Stimulated activated CD4-positive, alpha-beta T cell treated with anti-CD3 and anti-CD28 coated beads, Interleukin-1b, Interleukin-23, amount 100 ng/mL, for 24 hours (primary cell): ENCODE data around the gene CCDC136.

Experiments
- DNase-seq, 4 experiments: peaks; one replicate each; pipeline ENCODE4 v3.0.0-alpha.2; 2020; ENCODE audit warnings: low read depth in 4 of 4, low spot score in 1 of 4

The CCDC136 gene

DNA sequence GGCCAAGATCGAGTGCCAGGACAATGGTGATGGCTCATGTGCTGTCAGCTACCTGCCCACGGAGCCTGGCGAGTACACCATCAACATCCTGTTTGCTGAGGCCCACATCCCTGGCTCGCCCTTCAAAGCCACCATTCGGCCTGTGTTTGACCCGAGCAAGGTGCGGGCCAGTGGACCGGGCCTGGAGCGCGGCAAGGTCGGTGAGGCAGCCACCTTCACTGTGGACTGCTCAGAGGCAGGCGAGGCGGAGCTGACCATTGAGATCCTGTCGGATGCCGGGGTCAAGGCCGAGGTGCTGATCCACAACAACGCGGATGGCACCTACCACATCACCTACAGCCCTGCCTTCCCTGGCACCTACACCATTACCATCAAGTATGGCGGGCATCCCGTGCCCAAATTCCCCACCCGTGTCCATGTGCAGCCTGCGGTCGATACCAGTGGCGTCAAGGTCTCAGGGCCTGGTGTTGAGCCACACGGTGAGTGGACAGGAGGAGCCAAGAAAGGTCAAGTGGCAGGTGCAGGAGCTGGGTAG, 53.1 kb downstream of the CCDC136 start:
- DNase-seq = no peak

- DNase-seq = no peak
Observed at GRCh38 chr7:128845475-128845874, 53.7 kb downstream of the CCDC136 start.

DNA sequence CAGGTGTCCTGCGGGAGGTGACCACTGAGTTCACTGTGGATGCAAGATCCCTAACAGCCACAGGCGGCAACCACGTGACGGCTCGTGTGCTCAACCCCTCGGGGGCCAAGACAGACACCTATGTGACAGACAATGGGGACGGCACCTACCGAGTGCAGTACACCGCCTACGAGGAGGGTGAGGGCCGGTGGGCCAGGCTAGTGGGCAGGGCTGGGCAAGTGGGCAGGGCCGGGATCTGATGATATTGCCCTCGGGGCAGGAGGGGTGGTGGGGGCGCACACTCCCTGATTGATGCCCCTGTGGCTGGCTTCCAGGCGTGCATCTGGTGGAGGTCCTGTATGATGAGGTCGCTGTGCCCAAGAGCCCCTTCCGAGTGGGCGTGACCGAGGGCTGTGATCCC, 54.2 kb downstream of the CCDC136 start:
- no peak for DNase-seq

GRCh38 chr7:128846781-128847444, 55.1 kb downstream of the CCDC136 start:
- DNase-seq = no peak

GRCh38 chr7:128847721-128848211, 56.0 kb downstream of the CCDC136 start:
- DNase-seq = no peak

GRCh38 chr7:128848289-128849155, 56.8 kb downstream of the CCDC136 start:
- no peak for DNase-seq

GRCh38 chr7:128849156-128849515, 57.4 kb downstream of the CCDC136 start:
- DNase-seq = no peak

GRCh38 chr7:128849804-128850490, 58.2 kb downstream of the CCDC136 start:
- DNase-seq = no peak

- DNase-seq = no peak
Observed at GRCh38 chr7:128852537-128853254, 60.9 kb downstream of the CCDC136 start.

- no peak for DNase-seq
Observed at GRCh38 chr7:128853799-128854198, 62.0 kb downstream of the CCDC136 start.

DNA sequence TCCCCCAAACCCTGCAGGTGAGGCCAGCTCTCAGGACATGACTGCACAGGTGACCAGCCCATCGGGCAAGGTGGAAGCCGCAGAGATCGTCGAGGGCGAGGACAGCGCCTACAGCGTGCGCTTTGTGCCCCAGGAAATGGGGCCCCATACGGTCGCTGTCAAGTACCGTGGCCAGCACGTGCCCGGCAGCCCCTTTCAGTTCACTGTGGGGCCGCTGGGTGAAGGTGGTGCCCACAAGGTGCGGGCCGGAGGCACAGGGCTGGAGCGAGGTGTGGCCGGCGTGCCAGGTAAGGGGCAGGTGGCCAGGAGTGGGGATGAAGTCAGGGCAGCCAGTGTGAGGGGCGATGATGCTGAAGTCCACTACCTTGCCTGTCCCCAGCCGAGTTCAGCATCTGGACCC, 62.6 kb downstream of the CCDC136 start:
- DNase-seq = no peak

DNA sequence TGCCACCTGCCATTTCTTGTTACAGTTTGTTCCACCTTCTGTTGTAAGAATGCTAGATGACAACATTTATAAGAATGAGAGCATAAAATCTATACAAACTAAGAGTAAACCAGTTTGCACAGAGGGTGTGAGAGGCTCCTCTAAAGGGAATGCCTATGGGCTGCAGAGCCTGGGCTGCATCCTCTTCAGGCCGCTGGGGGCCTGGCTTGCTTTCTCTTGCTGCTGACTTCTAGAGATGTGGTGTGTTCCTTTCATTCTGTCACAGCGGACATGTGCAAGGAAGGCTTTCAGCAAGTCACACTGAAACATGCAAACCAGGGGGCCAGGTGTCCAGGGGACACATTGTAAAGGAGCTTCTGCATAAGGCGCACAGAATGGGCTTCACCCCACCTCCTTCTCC, 63.8 kb downstream of the CCDC136 start:
- no peak for DNase-seq

GRCh38 chr7:128856001-128856718, 64.4 kb downstream of the CCDC136 start:
- DNase-seq = no peak

DNA sequence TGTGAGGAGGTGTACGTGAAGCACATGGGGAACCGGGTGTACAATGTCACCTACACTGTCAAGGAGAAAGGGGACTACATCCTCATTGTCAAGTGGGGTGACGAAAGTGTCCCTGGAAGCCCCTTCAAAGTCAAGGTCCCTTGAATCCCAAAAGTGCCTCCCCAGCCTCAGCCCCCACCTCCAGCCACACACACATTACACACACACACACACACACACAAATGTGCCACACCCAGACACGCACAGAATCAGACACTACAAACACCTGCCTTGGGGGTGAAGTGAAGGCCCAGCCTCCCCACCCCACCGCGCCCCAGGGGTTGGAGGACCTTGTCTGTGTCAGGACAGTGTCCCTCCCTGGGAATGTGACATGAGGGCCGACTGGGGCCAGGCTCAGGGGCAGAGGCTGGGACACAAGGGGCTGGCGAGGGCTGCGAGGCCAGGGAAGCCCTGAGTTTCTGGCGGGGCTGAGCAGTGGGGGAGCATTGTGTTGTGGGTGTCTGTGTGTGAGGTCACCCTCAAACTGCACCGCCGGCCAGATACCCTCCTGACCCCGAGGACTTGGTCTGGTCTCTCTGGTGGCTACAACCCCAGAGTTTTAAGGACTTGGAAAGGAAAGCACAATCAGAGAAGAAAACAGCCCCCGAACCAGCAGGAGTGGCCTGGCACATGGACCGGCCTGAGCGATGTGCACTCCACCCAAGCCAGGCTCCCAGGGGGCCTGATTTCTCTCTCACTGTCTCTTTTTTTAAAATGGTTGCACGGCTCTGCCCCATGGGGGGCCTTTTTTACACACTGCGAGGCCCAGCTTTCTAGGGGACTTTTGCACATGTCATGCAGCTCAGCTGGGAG, 66.8 kb downstream of the CCDC136 start:
- DNase-seq = no peak

- DNase-seq = no peak
Observed at GRCh38 chr7:128859232-128860157, 67.7 kb downstream of the CCDC136 start.

GRCh38 chr7:128860158-128861073, 68.6 kb downstream of the CCDC136 start:
- no peak for DNase-seq

DNA sequence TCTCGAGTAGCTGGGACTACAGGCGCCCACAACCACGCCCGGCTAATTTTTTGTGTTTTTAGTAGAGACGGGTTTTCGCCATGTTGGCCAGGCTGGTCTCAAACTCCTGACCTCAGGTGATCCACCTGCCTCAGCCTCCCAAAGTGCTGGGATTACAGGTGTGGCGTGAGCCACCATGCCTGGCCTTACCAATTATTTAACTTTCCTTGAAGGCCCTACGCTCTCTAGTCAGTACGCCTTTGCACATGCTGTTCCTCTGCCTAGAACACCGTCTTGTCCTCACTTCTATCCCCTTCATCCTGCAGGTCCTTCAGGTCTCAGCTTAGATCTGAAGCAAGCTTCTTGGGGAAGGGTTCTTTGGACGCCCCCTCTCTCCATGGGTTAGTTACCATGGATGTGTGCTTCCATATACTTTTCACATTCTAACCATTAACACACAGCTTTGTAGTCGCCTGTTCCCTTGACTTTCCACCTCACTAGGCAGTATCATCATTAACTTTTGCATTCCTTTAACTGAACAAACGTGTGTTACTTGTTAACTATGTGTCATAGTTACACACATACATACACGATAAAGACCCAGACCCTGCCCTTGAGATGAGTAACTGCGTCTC, 70.3 kb downstream of the CCDC136 start:
- no peak for DNase-seq
